HG02981 (cell line): ENCODE measurements around the gene EVL.

Source experiments
- ATAC-seq: cut with Tn5 transposase; IDR thresholded peaks from one replicate; pipeline ENCODE4 v1.9.1; 2021; ENCODE audit warnings: mild to moderate bottlenecking, moderate library complexity; ENCODE audit not compliant: unreplicated experiment

The EVL gene

DNA sequence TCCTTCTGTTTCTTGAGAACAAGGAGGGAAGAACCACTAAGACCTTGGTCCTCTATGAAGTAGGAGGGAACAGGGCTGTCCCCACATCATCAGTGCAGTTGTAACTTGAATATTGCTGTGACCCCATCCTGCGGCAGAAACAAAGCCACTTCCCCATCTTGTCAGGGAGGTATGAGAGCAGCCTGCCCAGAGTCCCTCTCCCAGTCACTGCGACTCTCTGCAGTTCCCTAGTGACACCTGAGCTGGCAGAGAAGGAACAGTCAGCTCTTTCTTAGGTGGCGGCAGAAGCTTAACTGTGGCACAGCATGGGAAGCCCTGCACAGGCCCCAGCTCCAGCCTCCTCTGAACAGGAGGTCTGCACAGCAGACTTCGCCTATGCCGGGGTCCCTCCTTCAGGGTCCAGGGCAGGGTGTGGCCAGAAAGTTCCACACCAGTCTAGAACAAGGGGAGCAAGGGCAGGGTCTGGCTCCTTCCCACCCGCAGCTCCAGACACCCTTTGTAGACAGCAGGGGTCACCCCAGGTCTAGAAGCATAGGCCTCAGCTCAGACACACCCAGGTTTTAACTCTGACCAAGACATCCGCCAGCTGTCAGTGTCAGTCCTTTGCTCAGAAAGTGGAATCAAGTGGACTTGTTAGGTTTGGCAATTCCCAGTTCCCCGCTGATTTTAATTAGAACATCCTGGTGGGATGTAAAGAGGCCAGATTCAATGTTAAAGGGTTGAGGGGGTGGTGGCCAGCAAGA is 57.4 kb downstream of the EVL start:
- ATAC-seq = no peak

DNA sequence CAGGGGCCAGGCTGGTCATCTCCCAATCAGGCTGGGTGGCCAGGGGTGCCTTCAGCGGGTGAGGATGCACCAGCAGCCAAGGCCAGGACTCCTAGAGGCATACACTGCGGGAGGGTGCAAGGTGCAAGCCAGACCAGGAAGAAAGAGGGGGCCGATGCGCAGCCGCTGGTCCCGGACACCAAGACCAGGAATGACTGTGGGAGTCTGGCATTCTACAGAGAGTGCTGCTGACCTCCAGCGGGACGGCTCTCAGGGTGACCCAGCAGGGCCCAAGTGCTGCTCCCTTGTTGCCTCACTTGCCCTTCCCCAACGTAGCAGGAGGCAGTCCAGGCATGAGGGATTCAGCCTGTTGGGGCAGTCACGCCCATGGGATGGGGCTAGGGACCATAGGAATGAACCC is 58.4 kb downstream of the EVL start:
- ATAC-seq = no peak

DNA sequence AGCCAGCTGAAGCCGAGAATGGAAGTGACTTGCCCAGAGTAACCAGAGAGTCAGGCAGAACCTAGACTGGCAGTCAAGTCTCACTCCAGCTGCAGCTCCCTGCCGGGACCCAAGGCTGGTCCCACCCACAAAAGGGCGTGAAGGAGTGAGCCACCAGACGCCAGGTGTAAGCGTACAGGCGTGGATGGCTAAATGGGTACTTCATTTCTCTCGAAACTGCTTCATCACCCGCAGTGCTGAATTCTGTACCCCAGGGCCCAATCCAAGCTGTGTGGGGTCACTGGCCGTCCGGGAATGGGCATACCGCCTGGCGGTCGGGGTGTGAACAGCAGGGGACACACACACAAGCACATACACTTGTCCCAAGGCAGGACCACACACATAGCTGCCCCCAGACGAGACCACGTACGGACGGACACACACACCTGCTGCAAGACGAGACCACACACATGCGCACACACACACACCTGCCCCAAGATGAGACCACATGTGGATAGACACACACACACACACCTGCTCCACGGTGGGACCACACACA is 59.4 kb downstream of the EVL start:
- no peak for ATAC-seq

DNA sequence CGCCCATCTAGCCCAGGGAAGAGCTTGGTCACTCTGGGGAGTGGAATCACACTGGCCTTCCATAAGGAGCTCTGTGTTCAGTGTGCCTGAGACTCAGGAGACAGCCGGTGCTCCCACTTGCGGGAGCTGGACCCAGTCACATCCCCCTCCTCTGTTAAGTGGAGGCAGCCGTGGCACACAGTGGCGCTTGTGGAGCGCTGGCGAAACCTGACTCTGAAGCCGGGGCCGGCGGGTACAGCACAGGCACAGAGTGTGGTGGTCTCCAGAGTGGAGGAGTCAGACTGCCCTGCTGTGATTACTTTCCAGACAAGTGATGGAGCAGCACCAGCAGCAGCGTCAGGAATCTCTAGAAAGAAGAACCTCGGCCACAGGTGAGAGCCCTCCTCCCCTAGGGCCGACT is 61.2 kb downstream of the EVL start:
- no peak for ATAC-seq

DNA sequence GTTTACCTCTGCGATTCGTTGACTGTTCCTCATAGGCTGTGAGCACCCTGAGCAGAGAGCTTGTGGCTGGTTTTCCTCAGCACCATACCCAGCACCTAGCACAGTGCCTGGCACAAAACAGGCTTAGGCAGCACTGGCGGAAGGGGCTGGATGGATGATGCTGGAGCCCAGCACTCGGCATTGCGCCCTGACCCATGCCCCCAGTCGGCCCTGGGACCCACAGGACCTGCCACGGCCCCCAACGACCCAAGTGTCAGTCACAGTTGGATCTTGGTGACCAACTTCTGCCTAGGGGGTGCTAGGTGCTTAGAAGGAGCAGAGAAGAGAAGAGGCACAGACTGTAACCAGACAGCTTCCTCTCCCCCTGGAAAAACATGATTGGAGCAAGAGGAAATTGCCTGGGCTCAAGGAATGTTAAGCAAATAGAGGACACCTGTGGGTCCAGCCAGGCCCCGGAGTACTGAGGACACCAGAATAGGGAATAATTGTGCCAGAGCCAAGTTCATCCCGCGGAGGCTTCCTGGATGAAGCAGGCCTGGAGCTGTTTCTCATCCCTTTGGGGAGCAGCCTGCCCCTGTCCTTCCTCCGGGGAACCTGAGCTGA is 62.7 kb downstream of the EVL start:
- no peak for ATAC-seq

DNA sequence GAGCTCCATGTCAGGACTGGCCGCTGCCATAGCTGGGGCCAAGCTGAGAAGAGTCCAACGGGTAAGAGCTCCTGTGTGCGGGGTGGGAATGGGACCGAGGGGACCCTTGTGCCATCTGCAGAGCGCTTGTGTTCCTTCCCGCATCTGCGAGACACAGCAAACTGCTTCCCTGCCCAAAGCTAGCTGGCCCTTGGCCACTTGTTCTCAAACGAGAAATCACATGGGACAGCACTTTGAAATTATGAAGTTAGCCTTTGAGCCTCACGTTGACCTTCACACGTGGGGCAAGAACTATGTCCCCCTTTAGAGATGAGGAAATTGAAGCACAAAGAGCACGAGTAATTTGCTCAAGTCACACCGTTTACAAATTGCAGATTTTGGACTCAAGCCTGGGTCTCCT is 63.5 kb downstream of the EVL start:
- ATAC-seq = no peak

DNA sequence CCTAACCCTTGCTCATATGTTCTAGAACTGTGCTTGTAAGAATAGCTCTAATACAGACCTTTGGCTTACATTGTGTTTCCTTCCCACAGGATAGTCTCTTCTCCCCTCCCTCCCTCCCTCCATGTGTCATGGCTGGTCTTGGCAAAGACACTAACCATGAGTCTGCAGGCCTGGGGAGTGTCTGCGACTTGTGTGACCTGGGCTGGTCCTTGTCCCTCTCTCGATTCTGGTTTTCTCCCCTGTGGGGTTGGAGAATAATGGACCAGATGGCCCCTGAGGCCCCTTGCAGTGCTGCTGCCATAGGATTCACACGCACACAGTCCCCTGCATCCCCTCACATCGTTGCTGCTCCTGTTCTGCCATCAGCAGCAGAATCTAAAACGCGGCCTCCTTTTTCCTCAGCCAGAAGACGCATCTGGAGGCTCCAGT is 64.0 kb downstream of the EVL start:
- no peak for ATAC-seq

DNA sequence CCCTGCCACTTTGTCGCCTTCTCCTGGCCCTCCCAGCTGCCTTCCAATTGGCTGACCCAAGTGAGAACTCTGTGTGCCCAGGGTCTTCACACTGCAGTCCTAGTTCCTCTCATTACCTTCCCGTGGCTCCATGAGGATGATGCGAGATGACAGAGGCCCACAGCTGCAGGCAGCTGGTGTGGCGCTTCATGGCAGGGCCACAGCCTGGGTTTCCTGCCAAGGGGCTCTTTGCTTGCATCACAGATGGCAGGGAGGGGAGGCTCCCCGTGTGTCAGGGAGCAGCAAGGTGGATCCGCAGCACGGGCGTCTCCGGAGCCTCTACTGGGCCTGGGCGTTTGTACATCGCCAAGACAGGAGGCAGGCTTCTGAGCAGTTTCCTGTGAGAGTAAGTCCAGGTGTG is 65.3 kb downstream of the EVL start:
- ATAC-seq = no peak

DNA sequence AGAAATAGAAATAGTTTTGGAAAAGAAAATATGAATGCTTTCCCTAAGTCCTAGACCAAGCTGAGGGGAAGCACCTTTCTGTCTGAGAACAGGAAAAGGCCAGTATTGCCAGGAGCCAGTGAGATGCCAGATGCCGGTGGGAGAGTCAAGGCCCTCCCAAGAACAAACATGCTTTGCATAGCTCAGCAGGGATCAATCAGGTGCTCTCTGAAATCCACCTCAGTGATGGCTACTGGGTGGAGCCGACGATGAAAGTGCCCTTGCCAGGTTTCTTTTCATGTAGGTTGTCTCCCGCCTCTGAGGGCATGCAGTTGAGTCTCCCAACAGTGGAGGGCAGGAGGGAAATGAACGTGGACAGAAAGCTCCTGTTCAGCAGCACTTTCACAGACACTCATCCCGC is 66.0 kb downstream of the EVL start:
- no peak for ATAC-seq

DNA sequence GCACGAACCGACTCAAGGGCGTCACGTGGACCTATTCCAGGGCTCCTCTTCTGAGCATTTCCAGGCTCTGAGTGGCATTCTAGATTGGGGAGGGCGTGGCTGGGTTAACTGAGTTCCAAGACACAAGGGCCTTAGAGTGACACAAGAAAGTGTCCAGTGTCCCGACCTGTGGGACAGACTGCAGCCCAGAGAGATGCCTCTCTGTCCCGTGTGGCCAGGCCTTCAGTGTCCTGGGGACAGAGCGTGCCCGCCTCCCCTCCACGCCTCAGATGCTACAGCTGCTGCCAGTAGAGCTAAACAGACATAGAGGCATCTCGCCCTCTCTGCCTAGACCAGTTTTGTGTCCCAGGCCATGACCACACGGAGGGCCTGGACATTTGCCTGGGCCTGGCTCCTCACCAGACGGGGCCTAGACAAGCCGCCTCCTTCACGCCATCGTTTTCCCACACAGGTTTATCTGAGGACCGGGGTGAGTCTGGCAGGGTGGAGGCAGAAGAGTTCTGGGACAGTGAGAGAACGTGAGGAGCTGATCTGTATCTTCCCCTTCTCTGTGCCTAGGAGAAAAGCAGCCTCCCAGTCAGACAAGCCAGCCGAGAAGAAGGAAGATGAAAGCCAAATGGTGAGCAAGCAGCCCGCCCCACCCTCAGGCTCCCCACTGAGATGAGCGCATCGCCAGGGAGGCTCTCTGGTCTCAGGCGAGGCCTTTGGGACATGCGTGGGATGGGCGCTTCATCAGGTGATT is 67.1 kb downstream of the EVL start:
- ATAC-seq = no peak

DNA sequence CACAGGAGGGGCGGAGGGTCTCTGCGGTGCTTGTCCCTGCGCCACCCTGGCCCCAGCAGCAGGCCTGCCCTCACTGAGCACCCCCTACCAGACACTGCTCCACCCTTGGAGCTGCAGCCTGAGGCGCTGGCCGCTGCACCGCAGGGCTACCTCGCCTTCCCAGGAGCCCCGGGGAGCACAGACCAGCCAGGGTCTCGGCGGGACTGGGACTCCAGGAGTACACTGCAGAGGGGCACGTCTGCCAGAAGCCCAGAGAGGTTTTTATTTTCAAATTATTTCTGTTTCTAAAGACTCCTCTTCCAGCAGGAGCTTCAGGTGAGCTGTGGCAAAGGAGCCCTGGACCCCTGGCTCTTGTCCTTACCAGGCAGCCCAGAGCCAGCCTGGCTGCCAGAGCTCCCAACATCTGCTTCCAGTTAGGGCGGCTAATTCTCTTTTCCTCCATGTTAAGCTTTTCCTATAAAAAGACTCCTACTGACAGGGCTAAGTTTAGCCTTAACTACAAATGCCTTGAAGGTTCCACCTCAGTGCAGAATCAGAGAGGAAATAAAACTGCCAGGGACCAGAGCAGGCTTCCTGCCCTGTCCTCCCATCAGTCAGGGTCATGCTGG is 67.8 kb downstream of the EVL start:
- no peak for ATAC-seq

DNA sequence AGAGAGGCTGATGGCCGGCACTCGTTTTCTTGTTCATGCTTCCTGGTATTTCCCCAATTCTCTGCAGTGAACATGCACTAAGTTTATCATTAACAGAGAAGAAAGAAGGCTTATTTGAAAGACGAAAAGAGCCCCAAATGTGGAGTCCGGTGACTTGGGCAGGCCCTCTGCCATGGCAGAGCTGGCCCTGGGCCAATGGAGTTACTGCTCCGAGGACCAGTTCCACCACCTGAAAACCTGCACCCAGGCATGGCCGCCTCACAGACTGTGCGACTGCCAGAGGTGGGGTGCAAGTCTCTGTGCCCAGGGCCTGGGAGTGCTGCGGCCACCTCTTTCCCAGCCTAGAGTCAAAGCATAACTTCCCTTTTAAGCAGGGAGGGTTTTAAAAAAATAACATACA is 69.4 kb downstream of the EVL start:
- no peak for ATAC-seq

DNA sequence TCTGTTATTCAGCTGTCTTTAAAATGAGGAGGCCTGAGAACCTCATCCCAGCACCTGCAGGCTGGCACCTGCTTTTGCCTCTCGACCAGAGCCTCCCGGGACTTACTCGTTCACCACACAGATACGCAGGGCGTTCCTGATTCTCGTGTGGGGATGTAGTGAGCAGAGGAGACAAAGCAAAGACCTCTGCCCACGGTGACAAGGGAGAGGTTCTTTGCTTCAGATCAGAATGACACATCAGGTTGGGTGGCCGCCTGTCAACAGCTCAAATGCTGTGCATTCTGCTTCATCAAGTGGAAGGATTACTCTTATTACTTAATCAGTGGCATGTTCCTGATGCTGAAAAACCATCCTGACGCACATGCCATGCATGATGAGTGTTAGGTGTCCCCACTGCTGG is 69.9 kb downstream of the EVL start:
- no peak for ATAC-seq

DNA sequence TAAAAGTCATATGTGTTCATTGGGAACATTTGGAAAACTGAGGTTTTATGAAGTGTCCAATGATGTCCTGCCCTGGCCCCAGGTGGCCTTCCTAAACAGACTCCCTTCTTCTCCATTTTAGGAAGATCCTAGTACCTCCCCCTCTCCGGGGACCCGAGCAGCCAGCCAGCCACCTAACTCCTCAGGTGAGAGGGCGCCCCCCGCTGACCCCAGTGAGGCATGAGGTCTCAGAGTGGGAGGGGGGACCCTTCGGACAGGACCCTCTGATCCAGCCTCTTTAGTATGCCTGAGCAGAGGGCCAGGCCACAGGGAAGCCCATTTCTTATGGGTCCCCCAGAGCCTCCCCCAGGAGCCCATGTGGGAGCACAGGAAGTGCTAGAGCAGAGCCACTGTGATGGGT is 70.6 kb downstream of the EVL start:
- no peak for ATAC-seq

DNA sequence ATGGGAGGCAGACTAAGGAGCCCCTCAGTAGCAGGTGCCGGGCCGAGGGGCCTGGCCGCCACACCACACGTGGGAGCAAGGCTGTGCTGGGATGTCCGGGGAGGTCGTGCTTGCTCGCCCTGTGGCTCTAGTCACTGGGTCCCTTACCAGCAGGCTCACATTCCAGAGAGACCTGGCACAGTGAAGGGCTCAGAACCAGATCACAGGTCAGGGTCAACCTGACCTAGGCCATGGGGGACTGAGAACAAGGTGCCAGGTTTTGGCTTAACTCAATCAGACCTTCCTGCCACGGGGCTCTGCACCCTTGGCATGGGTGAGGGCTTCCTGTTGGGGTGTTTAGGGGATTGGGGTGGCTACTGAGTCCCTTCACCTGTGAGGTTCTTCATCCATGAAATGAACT is 72.0 kb downstream of the EVL start:
- no peak for ATAC-seq

DNA sequence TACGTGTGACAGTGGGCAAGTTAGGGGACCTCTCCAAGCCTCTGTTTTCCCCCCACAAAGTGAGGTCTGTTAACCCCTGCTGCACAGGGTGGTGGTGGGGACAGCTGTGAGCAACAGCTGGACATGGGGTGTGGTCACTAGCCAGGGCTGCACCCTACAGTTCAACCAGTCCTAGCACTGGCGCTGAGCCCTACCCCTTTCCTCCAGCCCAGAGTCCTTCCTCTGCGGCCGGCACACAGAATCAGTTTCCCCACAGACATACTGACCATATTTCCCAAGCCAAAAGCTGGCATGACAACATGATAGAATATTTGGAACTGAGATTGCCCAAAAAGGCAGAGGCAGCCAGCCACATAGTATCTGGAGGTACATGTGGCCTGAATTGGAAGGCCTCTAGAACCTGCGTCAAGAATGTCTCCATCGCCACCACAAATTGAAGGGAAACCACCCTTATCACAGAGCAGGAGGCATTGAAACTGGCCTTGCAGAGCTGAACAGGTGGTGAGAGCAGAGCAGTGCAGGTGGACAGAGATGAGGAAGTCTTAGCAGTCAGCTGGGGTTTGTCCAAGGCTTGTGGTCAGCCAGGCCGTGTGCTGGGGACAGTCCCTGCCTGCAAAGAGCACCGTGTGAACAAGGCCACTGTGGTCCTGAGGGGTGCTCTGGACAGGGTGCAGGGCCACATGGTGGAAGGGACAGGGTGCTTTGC is 73.0 kb downstream of the EVL start:
- ATAC-seq = no peak

DNA sequence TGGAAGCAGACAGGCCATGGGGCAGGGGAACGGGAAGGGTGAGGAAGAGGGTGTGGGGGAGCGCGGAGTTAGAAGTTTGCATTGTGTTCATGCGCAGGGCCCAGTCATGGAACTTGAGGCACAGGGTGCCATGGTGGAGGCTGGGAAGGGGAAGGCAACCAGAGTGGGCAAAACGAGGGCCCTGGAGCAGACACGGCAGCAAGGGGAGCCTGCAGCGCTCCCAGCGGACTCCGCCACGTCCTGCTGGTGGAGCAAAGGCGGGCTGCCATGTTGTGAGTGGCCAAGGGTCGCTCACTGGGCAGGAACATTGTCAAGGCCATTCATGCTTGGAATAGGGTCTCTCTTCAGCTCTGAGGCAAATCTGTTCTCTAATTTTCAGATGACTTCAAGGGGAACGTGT is 73.7 kb downstream of the EVL start:
- no peak for ATAC-seq

DNA sequence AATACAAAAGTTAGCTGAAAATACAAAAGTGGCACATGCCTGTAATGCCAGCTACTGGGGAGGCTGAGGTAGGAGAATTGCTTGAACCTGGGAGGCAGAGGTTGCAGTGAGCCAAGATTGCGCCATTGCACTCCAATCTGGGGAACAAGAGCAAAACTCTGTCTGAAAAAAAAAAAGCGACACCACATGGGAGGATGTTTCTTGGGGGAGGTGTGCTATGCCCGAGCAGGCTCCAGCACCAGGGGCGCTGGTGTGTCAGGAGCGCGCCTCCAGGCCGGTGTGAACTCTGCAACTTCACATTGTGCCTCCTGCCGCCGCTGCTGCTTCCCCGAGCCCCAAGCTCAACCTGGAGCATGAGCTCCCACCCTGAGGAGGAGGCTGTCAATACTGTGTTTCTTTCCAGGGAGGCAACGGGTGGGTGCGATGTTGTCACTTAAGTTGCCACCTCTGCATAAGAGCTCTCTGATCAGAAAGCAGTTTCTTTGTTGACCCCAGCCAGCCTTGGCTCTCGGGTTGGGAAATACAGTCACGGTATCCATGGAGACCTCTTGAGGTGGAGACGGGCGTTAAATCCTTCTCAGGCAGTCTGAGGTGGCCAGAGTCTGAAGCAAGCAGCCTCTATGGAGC is 75.3 kb downstream of the EVL start:
- no peak for ATAC-seq

DNA sequence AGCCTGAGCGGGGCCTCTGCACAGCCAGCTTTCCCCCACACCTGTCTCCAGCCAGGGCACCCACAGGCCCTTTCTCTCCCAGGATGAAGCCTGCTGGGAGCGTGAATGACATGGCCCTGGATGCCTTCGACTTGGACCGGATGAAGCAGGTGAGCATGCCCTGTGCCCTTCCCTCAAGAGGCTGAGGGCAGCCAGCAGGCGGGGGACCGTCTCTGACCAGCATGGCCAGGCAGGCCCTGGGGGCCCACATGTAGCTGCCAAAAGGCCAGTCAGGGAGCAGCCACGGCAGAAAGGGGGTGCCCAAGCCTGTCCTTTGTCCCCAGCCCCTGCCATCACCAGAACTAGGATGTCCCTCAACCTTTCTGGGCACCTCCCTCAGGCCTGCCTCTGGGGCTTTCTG is 75.9 kb downstream of the EVL start:
- ATAC-seq = no peak
